HG02981 (cell line): ENCODE results near the gene ALG12.
A peak's percentile ranks its signal among the peaks of the same experiment; 100 is the strongest.

Experiments used
- ATAC-seq: cut with Tn5 transposase; IDR thresholded peaks from one replicate; pipeline ENCODE4 v1.9.1; 2021; ENCODE audit warnings: mild to moderate bottlenecking, moderate library complexity; ENCODE audit not compliant: unreplicated experiment

ALG12 gene

GRCh38 chr22:49917974-49918910 is at the start of gene ALG12, which contains the start of gene CRELD2:
TSS of gene ALG12 (minus strand) at chr22:49918438. CDS start at chr22:49913765, 4,673 bp downstream.
TSS of gene CRELD2 (plus strand) at chr22:49918634. CDS start at chr22:49918770, 136 bp downstream.
- peak; percentile 89 for ATAC-seq

- no peak for ATAC-seq
Observed at GRCh38 chr22:49967706-49968208, 49.5 kb upstream of the ALG12 start.

GRCh38 chr22:49966774-49967705 is 48.8 kb upstream of the ALG12 start:
- no peak for ATAC-seq

- no peak for ATAC-seq
Observed at GRCh38 chr22:49966041-49966773, 48.0 kb upstream of the ALG12 start.

GRCh38 chr22:49965091-49966040 is 47.1 kb upstream of the ALG12 start:
- no peak for ATAC-seq

- ATAC-seq: no peak
Observed at GRCh38 chr22:49964136-49965090, 46.2 kb upstream of the ALG12 start.

- no peak for ATAC-seq
Observed at GRCh38 chr22:49963647-49964026, 45.4 kb upstream of the ALG12 start.

- ATAC-seq: no peak
Observed at GRCh38 chr22:49962751-49963646, 44.8 kb upstream of the ALG12 start.

GRCh38 chr22:49962012-49962750 is 43.9 kb upstream of the ALG12 start:
- no peak for ATAC-seq

GRCh38 chr22:49961601-49962011 is 43.4 kb upstream of the ALG12 start:
- ATAC-seq: no peak

- no peak for ATAC-seq
Observed at GRCh38 chr22:49961005-49961600, 42.9 kb upstream of the ALG12 start.

- peak; percentile 60 for ATAC-seq
Observed at GRCh38 chr22:49960159-49961004, 42.1 kb upstream of the ALG12 start, which contains the start of gene PIM3. TSS of gene PIM3 (plus strand) at chr22:49960772. CDS start at chr22:49960948, 176 bp downstream.

- no peak for ATAC-seq
Observed at GRCh38 chr22:49959782-49960158, 41.5 kb upstream of the ALG12 start.

GRCh38 chr22:49958931-49959781 is 40.9 kb upstream of the ALG12 start:
- ATAC-seq: no peak
